Measurements from ENCODE around the gene PPM1M. TPM values are rescaled to one million over a fixed set of nuclear protein-coding genes. Genes with fewer than 3 reads are reported as not detected.

Gene PPM1M
- total RNA-seq, 1 donor from 2014 or later, result 6.1 TPM

- H3K4me1 Mint-ChIP-seq (ENCODE audit: low read depth), result no peaks in the 10 kb centered on the region
- DNase-seq (ENCODE audit: low spot score, unreplicated experiment), result no peak
- H3K27me3 Mint-ChIP-seq, result peaks cover 26% of the 10 kb centered on the region
- TF ChIP-seq, protein P1, sequence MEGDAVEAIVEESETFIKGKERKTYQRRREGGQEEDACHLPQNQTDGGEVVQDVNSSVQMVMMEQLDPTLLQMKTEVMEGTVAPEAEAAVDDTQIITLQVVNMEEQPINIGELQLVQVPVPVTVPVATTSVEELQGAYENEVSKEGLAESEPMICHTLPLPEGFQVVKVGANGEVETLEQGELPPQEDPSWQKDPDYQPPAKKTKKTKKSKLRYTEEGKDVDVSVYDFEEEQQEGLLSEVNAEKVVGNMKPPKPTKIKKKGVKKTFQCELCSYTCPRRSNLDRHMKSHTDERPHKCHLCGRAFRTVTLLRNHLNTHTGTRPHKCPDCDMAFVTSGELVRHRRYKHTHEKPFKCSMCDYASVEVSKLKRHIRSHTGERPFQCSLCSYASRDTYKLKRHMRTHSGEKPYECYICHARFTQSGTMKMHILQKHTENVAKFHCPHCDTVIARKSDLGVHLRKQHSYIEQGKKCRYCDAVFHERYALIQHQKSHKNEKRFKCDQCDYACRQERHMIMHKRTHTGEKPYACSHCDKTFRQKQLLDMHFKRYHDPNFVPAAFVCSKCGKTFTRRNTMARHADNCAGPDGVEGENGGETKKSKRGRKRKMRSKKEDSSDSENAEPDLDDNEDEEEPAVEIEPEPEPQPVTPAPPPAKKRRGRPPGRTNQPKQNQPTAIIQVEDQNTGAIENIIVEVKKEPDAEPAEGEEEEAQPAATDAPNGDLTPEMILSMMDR (IDR thresholded peaks at IDR 0.05; ENCODE audit: unreplicated experiment), result no peak
- peak overlapping the region; percentile 76 for H3K27ac Mint-ChIP-seq
- H3K4me3 Mint-ChIP-seq (ENCODE audit: low read depth), result no peak overlapping the region
- H3K36me3 Mint-ChIP-seq (ENCODE audit: insufficient read depth), result peaks cover 11% of the 10 kb centered on the region
- H3K9me3 Mint-ChIP-seq (ENCODE audit: low read depth), result no peaks in the 10 kb centered on the region
Observed at GRCh38 chr3:52248816-52249547, 3.4 kb downstream of the PPM1M start.

- H3K4me3 Mint-ChIP-seq (ENCODE audit: low read depth), result no peak overlapping the region
- peak overlapping the region; percentile 65 for H3K27ac Mint-ChIP-seq
- no peaks in the 10 kb centered on the region for H3K9me3 Mint-ChIP-seq (ENCODE audit: low read depth)
Observed at GRCh38 chr3:52249683-52250082, 4.1 kb downstream of the PPM1M start.

GRCh38 chr3:52250122-52250521, 4.6 kb downstream of the PPM1M start:
- no peak overlapping the region for H3K27ac Mint-ChIP-seq
- H3K4me3 Mint-ChIP-seq (ENCODE audit: low read depth), result no peak overlapping the region
- DNase-seq (ENCODE audit: low spot score, unreplicated experiment), result no peak
- H3K9me3 Mint-ChIP-seq (ENCODE audit: low read depth), result no peaks in the 10 kb centered on the region
- H3K27me3 Mint-ChIP-seq, result peaks cover 16% of the 10 kb centered on the region
- no peaks in the 10 kb centered on the region for H3K4me1 Mint-ChIP-seq (ENCODE audit: low read depth)
- peaks cover 13% of the 10 kb centered on the region for H3K36me3 Mint-ChIP-seq (ENCODE audit: insufficient read depth)
- TF ChIP-seq, protein P1 (IDR thresholded peaks at IDR 0.05; ENCODE audit: unreplicated experiment), result no peak

More at GRCh38 chr3:52249683-52250082, 4.1 kb downstream of the PPM1M start:
- no peak for DNase-seq (ENCODE audit: low spot score, unreplicated experiment)
- peaks cover 20% of the 10 kb centered on the region for H3K27me3 Mint-ChIP-seq
- peaks cover 13% of the 10 kb centered on the region for H3K36me3 Mint-ChIP-seq (ENCODE audit: insufficient read depth)
- TF ChIP-seq, protein P1 (IDR thresholded peaks at IDR 0.05; ENCODE audit: unreplicated experiment), result no peak
- no peaks in the 10 kb centered on the region for H3K4me1 Mint-ChIP-seq (ENCODE audit: low read depth)

- Mint-ChIP-seq H3K4me3 (ENCODE audit: low read depth) (no peak overlapping the region), H3K27me3 (no peaks in the 10 kb centered on the region), H3K36me3 (ENCODE audit: insufficient read depth) (peaks cover 26% of the 10 kb centered on the region), H3K4me1 (ENCODE audit: low read depth) (peaks cover 7% of the 10 kb centered on the region), H3K27ac (no peak overlapping the region), H3K9me3 (ENCODE audit: low read depth) (no peaks in the 10 kb centered on the region)
- DNase-seq (ENCODE audit: low spot score, unreplicated experiment), result no peak
- TF ChIP-seq, protein P1 (IDR thresholded peaks at IDR 0.05; ENCODE audit: unreplicated experiment), result no peak
Observed at GRCh38 chr3:52253314-52254304, 8.1 kb downstream of the PPM1M start.

DNA sequence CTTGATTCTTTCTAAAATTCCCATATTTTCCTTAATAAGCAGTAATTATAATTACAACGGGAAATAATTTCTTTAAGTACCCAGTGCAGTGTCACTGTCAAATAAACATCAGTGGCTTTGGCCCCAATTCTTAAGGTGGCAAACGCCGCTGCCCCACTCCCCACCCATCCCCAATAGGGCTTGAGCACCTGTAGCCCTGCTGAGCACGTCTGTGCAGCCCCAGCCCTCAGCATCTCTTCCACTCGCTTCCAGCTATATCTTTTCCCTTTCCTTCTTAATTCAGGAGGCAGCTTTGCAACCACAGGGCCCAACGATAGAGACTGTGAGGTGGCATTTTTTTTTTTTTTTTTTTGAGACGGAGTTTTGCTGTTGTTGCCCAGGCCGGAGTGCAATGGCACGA, 9.0 kb downstream of the PPM1M start:
- DNase-seq (ENCODE audit: low spot score, unreplicated experiment), result no peak
- TF ChIP-seq, protein P1 (IDR thresholded peaks at IDR 0.05; ENCODE audit: unreplicated experiment), result no peak
- Mint-ChIP-seq H3K27ac (no peak overlapping the region), H3K4me3 (ENCODE audit: low read depth) (no peak overlapping the region), H3K27me3 (no peaks in the 10 kb centered on the region), H3K4me1 (ENCODE audit: low read depth) (peaks cover 10% of the 10 kb centered on the region), H3K9me3 (ENCODE audit: low read depth) (no peaks in the 10 kb centered on the region), H3K36me3 (ENCODE audit: insufficient read depth) (peaks cover 34% of the 10 kb centered on the region)
